GM12891 (cell line): ENCODE measurements around the gene LYRM4.

Experiments used
- PAX5 ChIP-seq: IDR thresholded peaks from 2 replicates; pipeline ENCODE4 v1.6.1; 2011; ENCODE audit warnings: low read length, moderate library complexity, mild to moderate bottlenecking; ENCODE audit not compliant: insufficient read depth, severe bottlenecking
- POLR2A ChIP-seq: IDR thresholded peaks from 2 replicates; pipeline ENCODE4 v1.6.1; 2011; ENCODE audit warnings: low read depth, low read length, control low read depth
- POLR2AphosphoS5 ChIP-seq: IDR thresholded peaks from 2 replicates; pipeline ENCODE4 v1.6.1; 2011; ENCODE audit warnings: low read depth, low read length, control low read depth
- POU2F2 ChIP-seq: IDR thresholded peaks from 2 replicates; pipeline ENCODE4 v1.6.1; 2011; ENCODE audit warnings: low read depth, mild to moderate bottlenecking, control low read depth, low read length, moderate library complexity
- SPI1 ChIP-seq: IDR thresholded peaks from 2 replicates; pipeline ENCODE4 v1.6.1; 2011; ENCODE audit warnings: low read depth, low read length, control low read depth
- TAF1 ChIP-seq: IDR thresholded peaks from 2 replicates; pipeline ENCODE4 v1.6.1; 2011; ENCODE audit warnings: low read depth, low read length, control low read depth

GRCh38 chr6:5206920-5207561 lies 53.7 kb downstream of the LYRM4 start:
- no peak for TF ChIP-seq POLR2A
- no peak for TF ChIP-seq SPI1
- TF ChIP-seq TAF1: no peak
- no peak for TF ChIP-seq POLR2AphosphoS5
- TF ChIP-seq PAX5: no peak
- no peak for TF ChIP-seq POU2F2
